ENCODE results near the gene C19orf53. TPM values are rescaled to one million over a fixed set of nuclear protein-coding genes. Genes with fewer than 3 reads are reported as not detected.

The C19orf53 gene
- total and polyA plus RNA-seq, 2 experiments from 2014 or later = 104 to 401 TPM

DNA sequence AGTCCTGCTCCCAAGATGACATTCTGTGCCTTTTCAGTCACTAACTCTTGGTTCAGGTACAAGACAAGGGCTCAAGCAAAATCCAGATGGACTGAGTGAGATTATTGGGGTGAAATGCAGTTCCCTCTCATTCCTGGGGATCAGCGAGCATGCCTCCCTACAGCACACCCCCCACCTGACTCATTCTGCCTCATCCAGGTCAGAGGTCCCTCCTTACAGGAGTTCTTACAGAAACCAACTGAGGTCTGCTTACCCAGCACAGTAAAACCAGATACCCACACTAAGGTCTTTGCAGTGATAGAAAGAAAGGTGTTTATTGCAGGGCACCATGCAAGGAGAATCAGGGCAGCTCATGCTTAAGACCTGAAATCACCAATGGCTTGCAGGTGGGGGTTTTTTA lies 31.5 kb upstream of the C19orf53 start (continued):
- TF ChIP-seq ZNF462 (CRISPR knock-in tag; IDR thresholded peaks at IDR 0.05) (no peak), STAT1 (IDR thresholded peaks at IDR 0.05; ENCODE audit: unreplicated experiment) (no peak), CREB1 (CRISPR knock-in tag; IDR thresholded peaks at IDR 0.05; ENCODE audit: low read depth) (no peak), ZNF114 (CRISPR knock-in tag; IDR thresholded peaks at IDR 0.05) (no peak), ZNF331 (CRISPR knock-in tag; IDR thresholded peaks at IDR 0.05; ENCODE audit: low read depth) (no peak)
- TF ChIP-seq, protein P1, sequence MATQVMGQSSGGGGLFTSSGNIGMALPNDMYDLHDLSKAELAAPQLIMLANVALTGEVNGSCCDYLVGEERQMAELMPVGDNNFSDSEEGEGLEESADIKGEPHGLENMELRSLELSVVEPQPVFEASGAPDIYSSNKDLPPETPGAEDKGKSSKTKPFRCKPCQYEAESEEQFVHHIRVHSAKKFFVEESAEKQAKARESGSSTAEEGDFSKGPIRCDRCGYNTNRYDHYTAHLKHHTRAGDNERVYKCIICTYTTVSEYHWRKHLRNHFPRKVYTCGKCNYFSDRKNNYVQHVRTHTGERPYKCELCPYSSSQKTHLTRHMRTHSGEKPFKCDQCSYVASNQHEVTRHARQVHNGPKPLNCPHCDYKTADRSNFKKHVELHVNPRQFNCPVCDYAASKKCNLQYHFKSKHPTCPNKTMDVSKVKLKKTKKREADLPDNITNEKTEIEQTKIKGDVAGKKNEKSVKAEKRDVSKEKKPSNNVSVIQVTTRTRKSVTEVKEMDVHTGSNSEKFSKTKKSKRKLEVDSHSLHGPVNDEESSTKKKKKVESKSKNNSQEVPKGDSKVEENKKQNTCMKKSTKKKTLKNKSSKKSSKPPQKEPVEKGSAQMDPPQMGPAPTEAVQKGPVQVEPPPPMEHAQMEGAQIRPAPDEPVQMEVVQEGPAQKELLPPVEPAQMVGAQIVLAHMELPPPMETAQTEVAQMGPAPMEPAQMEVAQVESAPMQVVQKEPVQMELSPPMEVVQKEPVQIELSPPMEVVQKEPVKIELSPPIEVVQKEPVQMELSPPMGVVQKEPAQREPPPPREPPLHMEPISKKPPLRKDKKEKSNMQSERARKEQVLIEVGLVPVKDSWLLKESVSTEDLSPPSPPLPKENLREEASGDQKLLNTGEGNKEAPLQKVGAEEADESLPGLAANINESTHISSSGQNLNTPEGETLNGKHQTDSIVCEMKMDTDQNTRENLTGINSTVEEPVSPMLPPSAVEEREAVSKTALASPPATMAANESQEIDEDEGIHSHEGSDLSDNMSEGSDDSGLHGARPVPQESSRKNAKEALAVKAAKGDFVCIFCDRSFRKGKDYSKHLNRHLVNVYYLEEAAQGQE (IDR thresholded peaks at IDR 0.05; ENCODE audit: unreplicated experiment) = no peak

Measured in GM23338 (cell line).